NCI-H345 (cell line): ENCODE measurements around the gene LGALS3.

Source experiments
- DNase-seq: peaks from one replicate; lab custom pipeline; 2025; lab: John Stamatoyannopoulos, UW

The LGALS3 gene

DNA sequence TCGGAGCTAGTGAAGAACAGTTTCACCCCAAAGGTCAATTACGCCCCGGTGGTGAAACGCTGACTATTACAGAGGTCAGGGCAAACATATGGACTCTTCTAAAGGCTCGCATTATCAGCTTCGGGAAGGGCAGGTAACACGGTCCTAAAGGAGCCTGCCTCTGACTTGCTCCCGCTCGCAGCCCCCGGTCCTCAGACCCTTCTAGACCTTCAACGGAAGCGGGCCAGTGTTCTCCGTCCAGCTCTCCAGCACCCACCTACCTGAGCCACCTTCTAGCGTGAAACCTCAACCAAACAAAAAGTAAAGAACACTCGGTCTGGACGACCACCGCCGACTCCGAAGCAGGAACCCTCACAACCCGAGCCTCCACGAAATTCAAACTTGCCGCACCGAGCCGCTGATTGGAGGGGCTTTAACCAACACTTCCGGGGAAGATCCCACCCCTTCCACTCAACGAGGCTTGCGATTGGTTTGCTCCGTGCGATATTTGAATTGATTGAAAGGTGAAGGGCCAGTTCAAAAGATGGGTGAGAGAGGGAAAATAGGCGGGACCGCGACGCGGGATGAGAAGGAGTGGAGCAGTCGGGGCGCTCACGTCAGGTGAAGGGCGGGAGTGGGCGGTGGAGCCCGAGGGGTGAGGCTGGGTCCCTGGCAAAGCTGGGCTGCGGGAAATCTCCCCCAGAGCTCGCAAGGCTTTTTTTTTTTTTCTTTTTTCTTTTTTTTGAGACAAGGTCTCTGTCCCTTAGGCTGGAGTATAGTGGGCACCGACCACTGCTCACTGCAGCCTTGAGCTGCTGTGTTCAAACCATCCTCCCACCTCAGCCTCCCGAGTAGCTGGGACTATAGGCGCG, 62.4 kb downstream of the LGALS3 start, which contains the start of gene DLGAP5:
DLGAP5 (minus strand) TSS at position 383 of the 851 bp plus-strand sequence. CDS start 2,406 bp downstream, outside the sequence.
- peak; percentile 99 for DNase-seq

DNA sequence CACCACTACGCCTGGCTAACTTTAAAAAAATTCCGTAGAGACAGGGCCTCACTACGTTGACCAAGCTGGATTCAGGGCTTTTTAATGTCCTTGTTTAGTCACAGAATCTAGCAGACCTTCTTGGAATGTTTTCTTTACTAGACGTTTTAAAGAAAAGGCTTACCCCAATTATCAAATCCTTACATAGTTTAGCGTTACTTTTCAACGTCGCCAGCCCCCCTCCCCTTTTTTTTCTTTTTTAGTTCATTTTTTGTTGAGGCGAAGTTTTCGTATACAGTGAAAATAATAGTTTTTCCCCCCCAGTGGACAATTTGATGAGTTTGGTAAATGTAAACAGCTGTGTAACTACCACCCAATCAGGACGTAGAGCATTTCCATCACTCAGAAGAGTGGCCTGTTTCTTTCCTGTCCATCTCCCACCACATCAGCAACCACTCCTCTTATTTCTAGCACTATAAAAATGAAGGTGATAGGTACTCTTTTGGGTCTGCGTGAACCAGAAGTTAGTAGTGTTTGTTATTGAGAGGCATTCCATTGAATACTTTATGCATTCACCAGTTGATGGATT, 63.1 kb downstream of the LGALS3 start:
- DNase-seq = no peak

DNA sequence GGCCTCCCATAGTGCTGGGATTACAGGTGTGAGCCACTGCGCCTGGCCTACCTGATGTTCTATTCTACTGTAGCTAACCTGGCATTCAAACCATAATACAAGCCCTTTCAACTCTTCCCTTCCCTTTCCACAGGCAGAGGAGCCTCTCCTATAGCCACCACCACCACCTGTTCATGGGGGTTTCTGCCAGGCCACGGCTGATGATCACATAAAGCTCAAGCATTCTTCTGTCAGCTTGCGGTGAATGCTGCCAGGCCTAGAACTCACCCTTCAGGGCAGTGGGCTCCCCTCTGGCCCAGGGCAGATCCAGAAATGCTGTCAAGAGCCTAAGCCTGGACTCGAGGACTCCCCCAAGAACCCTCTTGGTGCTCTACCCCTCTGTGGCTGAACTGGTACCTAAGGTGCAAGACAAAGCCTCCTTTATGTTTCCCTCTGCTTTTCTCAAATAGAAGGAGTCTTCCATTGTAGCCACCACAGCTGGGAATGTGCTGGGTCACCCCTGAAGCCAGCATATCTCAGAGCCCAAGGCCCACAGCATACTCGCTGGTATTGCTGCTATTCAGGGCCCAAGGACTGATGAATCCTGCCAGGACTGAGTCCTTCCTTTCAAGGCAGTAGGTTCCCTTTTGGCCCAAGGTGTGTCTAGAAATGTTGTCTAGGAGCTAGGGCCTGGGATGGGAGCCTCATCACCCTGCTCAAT, 65.8 kb downstream of the LGALS3 start:
- no peak for DNase-seq
